ENCODE data around the gene LBP. TPM values are rescaled to one million over a fixed set of nuclear protein-coding genes. Genes with fewer than 3 reads are reported as not detected.

LBP gene
- total RNA-seq, 1 experiment from 2014 or later = 0.15 TPM

DNA sequence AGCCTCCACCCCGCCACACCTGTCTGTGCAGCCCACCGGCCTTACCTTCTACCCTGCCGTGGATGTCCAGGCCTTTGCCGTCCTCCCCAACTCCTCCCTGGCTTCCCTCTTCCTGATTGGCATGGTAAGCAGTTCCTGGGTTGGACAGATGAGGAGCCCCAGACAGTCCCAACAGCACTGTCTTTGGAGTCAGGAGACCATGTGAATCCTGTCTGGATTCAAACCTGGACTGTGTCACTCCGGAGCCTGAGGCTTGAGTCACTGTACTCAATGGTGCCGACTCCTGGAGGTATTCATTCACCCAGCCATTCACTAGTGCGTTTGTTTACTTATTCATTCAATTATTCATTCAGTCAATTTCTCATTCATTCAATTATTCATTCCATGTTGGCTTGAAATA lies 20.0 kb upstream of the LBP start (continued):
- TF ChIP-seq FOSL1 (IDR thresholded peaks at IDR 0.05; ENCODE audit: low read depth) (no peak), YY1 (IDR thresholded peaks at IDR 0.05; ENCODE audit: extremely low read depth, insufficient replicate concordance, low read depth, low read length) (no peak), CEBPB (IDR thresholded peaks at IDR 0.05; ENCODE audit: low read depth) (no peak)

DNA sequence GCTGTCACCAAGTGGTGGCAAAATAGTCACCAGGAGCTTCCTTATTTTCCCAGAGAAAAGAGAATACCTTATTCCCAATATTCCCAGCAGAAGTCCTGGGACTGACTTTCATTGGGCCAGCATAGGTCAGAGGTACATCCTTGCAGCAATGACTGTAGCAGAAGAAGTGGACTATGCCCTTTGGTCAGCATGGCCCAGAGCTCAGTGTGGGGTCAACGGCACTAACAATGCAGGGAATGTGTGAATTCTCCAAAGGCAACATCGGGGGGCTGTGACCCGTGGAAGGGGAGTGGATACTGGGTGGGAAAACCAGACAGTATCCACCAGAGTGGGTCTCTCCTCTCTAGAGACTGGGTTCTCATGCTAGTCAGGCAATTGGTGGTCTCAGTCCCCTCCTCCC lies 15.6 kb upstream of the LBP start:
- RAD21 ChIA-PET (ENCODE audit: low non-redundant PET in 1 of 2, low total read pairs in 2 of 2, uncharacterized antibody in 2 of 2, unreplicated experiment in 2 of 2) = no interaction called here
- Histone ChIP-seq H3K4me3 (replicated peaks in 1 of 2; ENCODE audit: low read depth in 1 of 2, low read length in 2 of 2) (no peak overlapping the region), H2AFZ (ENCODE audit: low read depth, low read length, poor library complexity, severe bottlenecking) (no peak overlapping the region), H3K36me3 (ENCODE audit: control insufficient read depth in 1 of 2, insufficient read depth in 2 of 2, low read length in 2 of 2) (no peaks in the 10 kb centered on the region), H4K20me1 (ENCODE audit: insufficient read depth) (no peaks in the 10 kb centered on the region), H3K9ac (ENCODE audit: low read length) (no peak overlapping the region), H3K79me2 (ENCODE audit: insufficient read depth, low read length) (no peaks in the 10 kb centered on the region), H3K9me2 (ENCODE audit: insufficient read depth) (no peaks in the 10 kb centered on the region), H3K27me3 (ENCODE audit: insufficient read depth, low read length) (peaks cover 8% of the 10 kb centered on the region; the same call in 1 of the 2 replicates), H3K9me3 (ENCODE audit: control insufficient read depth in 1 of 2, insufficient read depth in 1 of 2, low read depth in 1 of 2, low read length in 2 of 2) (no peaks in the 10 kb centered on the region), H3K27ac (ENCODE audit: low read depth, low read length) (no peak overlapping the region), H3K4me1 (ENCODE audit: control insufficient read depth in 1 of 2, insufficient read depth in 2 of 2, low read length in 2 of 2) (no peaks in the 10 kb centered on the region), H3K4me2 (ENCODE audit: low read length) (no peak overlapping the region)
- POLR2A ChIA-PET = no interaction called here
- CTCF ChIA-PET = interaction anchor here (3.4 kb wide), 1 partner anchor 9 kb away, joined by 9 read pairs; no protein-coding TSS in a partner anchor
- no peak for DNase-seq (ENCODE audit: low read depth, low spot score)
- intact Hi-C loops (cut with micrococcal nuclease) = no loop called here
- TF ChIP-seq FOSL1 (IDR thresholded peaks at IDR 0.05; ENCODE audit: low read depth) (no peak), SP1 (IDR thresholded peaks at IDR 0.05; ENCODE audit: low read depth) (no peak), JUND (IDR thresholded peaks at IDR 0.05) (no peak), CEBPB (IDR thresholded peaks at IDR 0.05; ENCODE audit: low read depth) (no peak), ZFX (IDR thresholded peaks at IDR 0.05) (no peak), EZH2 (IDR thresholded peaks at IDR 0.05) (no peak), EGR1 (IDR thresholded peaks at IDR 0.05; ENCODE audit: low read depth) (no peak), SIN3A (IDR thresholded peaks at IDR 0.05; ENCODE audit: low read depth) (no peak), CBX3 (IDR thresholded peaks at IDR 0.05; ENCODE audit: low read depth) (no peak), ZNF274 (IDR thresholded peaks at IDR 0.05; ENCODE audit: low read depth, low read length) (no peak), POLR2A (IDR thresholded peaks at IDR 0.05; ENCODE audit: borderline replicate concordance, extremely low read depth, insufficient read depth, insufficient read length) (no peak), EZH2phosphoT487 (IDR thresholded peaks at IDR 0.05; ENCODE audit: borderline replicate concordance) (no peak)
- TF ChIP-seq, protein P1, sequence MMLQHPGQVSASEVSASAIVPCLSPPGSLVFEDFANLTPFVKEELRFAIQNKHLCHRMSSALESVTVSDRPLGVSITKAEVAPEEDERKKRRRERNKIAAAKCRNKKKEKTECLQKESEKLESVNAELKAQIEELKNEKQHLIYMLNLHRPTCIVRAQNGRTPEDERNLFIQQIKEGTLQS (IDR thresholded peaks at IDR 0.05) = no peak
- TF ChIP-seq, protein P2, sequence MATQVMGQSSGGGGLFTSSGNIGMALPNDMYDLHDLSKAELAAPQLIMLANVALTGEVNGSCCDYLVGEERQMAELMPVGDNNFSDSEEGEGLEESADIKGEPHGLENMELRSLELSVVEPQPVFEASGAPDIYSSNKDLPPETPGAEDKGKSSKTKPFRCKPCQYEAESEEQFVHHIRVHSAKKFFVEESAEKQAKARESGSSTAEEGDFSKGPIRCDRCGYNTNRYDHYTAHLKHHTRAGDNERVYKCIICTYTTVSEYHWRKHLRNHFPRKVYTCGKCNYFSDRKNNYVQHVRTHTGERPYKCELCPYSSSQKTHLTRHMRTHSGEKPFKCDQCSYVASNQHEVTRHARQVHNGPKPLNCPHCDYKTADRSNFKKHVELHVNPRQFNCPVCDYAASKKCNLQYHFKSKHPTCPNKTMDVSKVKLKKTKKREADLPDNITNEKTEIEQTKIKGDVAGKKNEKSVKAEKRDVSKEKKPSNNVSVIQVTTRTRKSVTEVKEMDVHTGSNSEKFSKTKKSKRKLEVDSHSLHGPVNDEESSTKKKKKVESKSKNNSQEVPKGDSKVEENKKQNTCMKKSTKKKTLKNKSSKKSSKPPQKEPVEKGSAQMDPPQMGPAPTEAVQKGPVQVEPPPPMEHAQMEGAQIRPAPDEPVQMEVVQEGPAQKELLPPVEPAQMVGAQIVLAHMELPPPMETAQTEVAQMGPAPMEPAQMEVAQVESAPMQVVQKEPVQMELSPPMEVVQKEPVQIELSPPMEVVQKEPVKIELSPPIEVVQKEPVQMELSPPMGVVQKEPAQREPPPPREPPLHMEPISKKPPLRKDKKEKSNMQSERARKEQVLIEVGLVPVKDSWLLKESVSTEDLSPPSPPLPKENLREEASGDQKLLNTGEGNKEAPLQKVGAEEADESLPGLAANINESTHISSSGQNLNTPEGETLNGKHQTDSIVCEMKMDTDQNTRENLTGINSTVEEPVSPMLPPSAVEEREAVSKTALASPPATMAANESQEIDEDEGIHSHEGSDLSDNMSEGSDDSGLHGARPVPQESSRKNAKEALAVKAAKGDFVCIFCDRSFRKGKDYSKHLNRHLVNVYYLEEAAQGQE (IDR thresholded peaks at IDR 0.05; ENCODE audit: low read depth) = no peak
- TF ChIP-seq, protein P3, sequence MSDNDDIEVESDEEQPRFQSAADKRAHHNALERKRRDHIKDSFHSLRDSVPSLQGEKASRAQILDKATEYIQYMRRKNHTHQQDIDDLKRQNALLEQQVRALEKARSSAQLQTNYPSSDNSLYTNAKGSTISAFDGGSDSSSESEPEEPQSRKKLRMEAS (IDR thresholded peaks at IDR 0.05) = no peak
- TF ChIP-seq, protein P4, sequence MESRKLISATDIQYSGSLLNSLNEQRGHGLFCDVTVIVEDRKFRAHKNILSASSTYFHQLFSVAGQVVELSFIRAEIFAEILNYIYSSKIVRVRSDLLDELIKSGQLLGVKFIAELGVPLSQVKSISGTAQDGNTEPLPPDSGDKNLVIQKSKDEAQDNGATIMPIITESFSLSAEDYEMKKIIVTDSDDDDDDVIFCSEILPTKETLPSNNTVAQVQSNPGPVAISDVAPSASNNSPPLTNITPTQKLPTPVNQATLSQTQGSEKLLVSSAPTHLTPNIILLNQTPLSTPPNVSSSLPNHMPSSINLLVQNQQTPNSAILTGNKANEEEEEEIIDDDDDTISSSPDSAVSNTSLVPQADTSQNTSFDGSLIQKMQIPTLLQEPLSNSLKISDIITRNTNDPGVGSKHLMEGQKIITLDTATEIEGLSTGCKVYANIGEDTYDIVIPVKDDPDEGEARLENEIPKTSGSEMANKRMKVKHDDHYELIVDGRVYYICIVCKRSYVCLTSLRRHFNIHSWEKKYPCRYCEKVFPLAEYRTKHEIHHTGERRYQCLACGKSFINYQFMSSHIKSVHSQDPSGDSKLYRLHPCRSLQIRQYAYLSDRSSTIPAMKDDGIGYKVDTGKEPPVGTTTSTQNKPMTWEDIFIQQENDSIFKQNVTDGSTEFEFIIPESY (IDR thresholded peaks at IDR 0.05; ENCODE audit: extremely low read depth, insufficient replicate concordance, low read length) = no peak
- TF ChIP-seq, protein P5, sequence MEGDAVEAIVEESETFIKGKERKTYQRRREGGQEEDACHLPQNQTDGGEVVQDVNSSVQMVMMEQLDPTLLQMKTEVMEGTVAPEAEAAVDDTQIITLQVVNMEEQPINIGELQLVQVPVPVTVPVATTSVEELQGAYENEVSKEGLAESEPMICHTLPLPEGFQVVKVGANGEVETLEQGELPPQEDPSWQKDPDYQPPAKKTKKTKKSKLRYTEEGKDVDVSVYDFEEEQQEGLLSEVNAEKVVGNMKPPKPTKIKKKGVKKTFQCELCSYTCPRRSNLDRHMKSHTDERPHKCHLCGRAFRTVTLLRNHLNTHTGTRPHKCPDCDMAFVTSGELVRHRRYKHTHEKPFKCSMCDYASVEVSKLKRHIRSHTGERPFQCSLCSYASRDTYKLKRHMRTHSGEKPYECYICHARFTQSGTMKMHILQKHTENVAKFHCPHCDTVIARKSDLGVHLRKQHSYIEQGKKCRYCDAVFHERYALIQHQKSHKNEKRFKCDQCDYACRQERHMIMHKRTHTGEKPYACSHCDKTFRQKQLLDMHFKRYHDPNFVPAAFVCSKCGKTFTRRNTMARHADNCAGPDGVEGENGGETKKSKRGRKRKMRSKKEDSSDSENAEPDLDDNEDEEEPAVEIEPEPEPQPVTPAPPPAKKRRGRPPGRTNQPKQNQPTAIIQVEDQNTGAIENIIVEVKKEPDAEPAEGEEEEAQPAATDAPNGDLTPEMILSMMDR (IDR thresholded peaks at IDR 0.05 in 2 of 3, conservative IDR thresholded peaks at IDR 0.05 in 1 of 3; ENCODE audit: borderline replicate concordance in 1 of 3, insufficient read depth in 1 of 3, low read depth in 2 of 3, low read length in 2 of 3) = no peak
- no peak for ATAC-seq
- BruUV-seq (replicated peaks) = no TSS peak

All from HCT116 (cell line).